Body of pancreas (tissue), 4 donors: Measurements from ENCODE around the gene GLRA2. TPM values are rescaled to one million over a fixed set of nuclear protein-coding genes. Genes with fewer than 3 reads are reported as not detected.

Experiments
- ATAC-seq: fragments of 150-250 bp; one replicate; pipeline ENCODE4 v1.9.1; 2016
- DNase-seq, 4 donors: peaks; one replicate each; pipeline ENCODE4 v3.0.0-alpha.2; 2019
- H3K27ac ChIP-seq, 4 donors: fragments of 200-600 bp; sonication (generic); 1 replicate in 3 of 4; 2 replicates in 1 of 4; pipeline versions ENCODE4 v1.5.1 to v1.6.1; 2016 to 2019; ENCODE audit warnings: mild to moderate bottlenecking in 1 of 4, mixed read lengths in 1 of 4, moderate library complexity in 1 of 4
- H3K27me3 ChIP-seq, 2 donors: fragments of 200-600 bp; sonication (generic); one replicate each; pipeline ENCODE4 v1.6.0; 2016; ENCODE audit warnings: mild to moderate bottlenecking in 1 of 2
- H3K36me3 ChIP-seq, 2 donors: fragments of 200-600 bp; sonication (generic); replicated peaks in 1 of 2; 2 replicates each; pipeline ENCODE4 v1.5.1; 2016; ENCODE audit warnings: low read depth in 2 of 2; ENCODE audit not compliant: insufficient read depth in 1 of 2
- H3K4me1 ChIP-seq: fragments of 200-600 bp; sonication (generic); one replicate; pipeline ENCODE4 v1.6.0; 2016
- H3K4me3 ChIP-seq, 2 donors: fragments of 200-600 bp; sonication (generic); 1 replicate in 1 of 2; 2 replicates in 1 of 2; pipeline ENCODE4 v1.5.1; 2016 to 2019
- H3K9me3 ChIP-seq, 3 donors: fragments of 200-600 bp; sonication (generic); 1 replicate in 2 of 3; 2 replicates in 1 of 3; pipeline ENCODE4 v1.5.1; 2016
- CTCF ChIP-seq, 7 experiments: fragments of 450-650 bp in 4 of 7; fragments of 200-600 bp in 3 of 7; sonication (generic) in 3 of 7; IDR thresholded peaks; one replicate each; pipeline ENCODE4 v1.5.1; 2016 to 2019; ENCODE audit warnings: antibody characterized with exemption in 7 of 7
- POLR2A ChIP-seq, 3 donors: fragments of 450-650 bp; IDR thresholded peaks; one replicate each; pipeline ENCODE4 v1.6.1; 2016; ENCODE audit warnings: antibody characterized with exemption in 3 of 3, mild to moderate bottlenecking in 2 of 3
- WGBS, 2 donors: methylation state at CpG; one replicate each; pipeline ENCODE4 v1.1.5; 2017; 5-methylcytosine and 5-hydroxymethylcytosine counted together
- intact Hi-C: fragments of 100-400 bp; cut with DNase I; formaldehyde crosslinking; loops from one replicate; pipeline ENCODE4 v1.15.1; 2023
- total RNA-seq, 2 donors: library from RNA; depleted of rRNA; stranded (reverse); fragments of >200 nt; gene quantifications; one replicate each; pipeline ENCODE4 v1.1.0, GENCODE V29; 2016

Gene GLRA2
- total RNA-seq, 2 donors from 2014 or later, result not detected

DNA sequence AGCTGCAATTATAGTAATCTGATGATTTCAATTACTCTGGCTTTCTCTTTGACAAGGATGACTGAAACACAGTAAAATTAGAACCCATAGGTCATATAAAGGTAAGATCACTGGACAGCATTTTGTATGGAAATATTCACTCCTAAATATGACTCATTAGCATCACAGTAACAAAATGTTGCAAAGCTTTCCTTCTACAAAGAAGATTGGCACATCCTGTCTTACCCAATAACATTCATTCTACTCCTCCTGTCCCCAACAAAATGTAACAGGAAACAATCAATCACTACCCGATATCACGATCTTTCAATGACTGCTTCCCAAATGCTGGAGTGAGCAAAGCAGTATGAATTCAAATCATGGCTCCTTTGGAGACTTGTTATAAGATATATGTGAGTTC lies 248.2 kb downstream of the GLRA2 start:
- intact Hi-C loops, result no loop called here
- no peaks in the 10 kb centered on the region for H3K36me3 ChIP-seq
- no peak overlapping the region for H3K27ac ChIP-seq
- DNase-seq (no peak), ATAC-seq (no peak)
- H3K27me3 ChIP-seq, result no peaks in the 10 kb centered on the region
- no peaks in the 10 kb centered on the region for H3K9me3 ChIP-seq
- H3K4me1 ChIP-seq, result no peaks in the 10 kb centered on the region
- H3K4me3 ChIP-seq, result no peak overlapping the region
- WGBS, 2 donors, result 44 to 45% methylated on average over 2 of the region's 2 CpGs
- TF ChIP-seq CTCF (IDR thresholded peaks at IDR 0.05), result no peak
- TF ChIP-seq POLR2A (IDR thresholded peaks at IDR 0.05), result no peak

GRCh38 chrX:14779580-14779979 lies 250.2 kb downstream of the GLRA2 start:
- Histone ChIP-seq H3K27me3 (no peaks in the 10 kb centered on the region), H3K4me1 (no peaks in the 10 kb centered on the region), H3K27ac (no peak overlapping the region), H3K36me3 (no peaks in the 10 kb centered on the region), H3K9me3 (no peaks in the 10 kb centered on the region), H3K4me3 (no peak overlapping the region)
- TF ChIP-seq CTCF (IDR thresholded peaks at IDR 0.05), result no peak
- TF ChIP-seq POLR2A (IDR thresholded peaks at IDR 0.05), result no peak
- ATAC-seq, result no peak
- 38 to 67% methylated on average over 1 of the region's 1 CpG for WGBS, 2 donors
- intact Hi-C loops, result no loop called here
- no peak for DNase-seq
